Stimulated activated naive CD8-positive, alpha-beta T cell treated with anti-CD3 and anti-CD28 coated beads, Interleukin-15, Interleukin-2, amounts not matched to agents 100 U/mL and 50 U/mL, for 24 hours (primary cell): ENCODE measurements around the gene ZRANB2.
A peak's percentile ranks its signal among the peaks of the same experiment; 100 is the strongest.

Source experiments
- ATAC-seq: fragments of 150-1000 bp; cut with Tn5 transposase; one replicate; pipeline ENCODE4 v1.10.0; 2021
- DNase-seq: peaks from one replicate; pipeline ENCODE4 v3.0.0; 2021

ZRANB2 gene

DNA sequence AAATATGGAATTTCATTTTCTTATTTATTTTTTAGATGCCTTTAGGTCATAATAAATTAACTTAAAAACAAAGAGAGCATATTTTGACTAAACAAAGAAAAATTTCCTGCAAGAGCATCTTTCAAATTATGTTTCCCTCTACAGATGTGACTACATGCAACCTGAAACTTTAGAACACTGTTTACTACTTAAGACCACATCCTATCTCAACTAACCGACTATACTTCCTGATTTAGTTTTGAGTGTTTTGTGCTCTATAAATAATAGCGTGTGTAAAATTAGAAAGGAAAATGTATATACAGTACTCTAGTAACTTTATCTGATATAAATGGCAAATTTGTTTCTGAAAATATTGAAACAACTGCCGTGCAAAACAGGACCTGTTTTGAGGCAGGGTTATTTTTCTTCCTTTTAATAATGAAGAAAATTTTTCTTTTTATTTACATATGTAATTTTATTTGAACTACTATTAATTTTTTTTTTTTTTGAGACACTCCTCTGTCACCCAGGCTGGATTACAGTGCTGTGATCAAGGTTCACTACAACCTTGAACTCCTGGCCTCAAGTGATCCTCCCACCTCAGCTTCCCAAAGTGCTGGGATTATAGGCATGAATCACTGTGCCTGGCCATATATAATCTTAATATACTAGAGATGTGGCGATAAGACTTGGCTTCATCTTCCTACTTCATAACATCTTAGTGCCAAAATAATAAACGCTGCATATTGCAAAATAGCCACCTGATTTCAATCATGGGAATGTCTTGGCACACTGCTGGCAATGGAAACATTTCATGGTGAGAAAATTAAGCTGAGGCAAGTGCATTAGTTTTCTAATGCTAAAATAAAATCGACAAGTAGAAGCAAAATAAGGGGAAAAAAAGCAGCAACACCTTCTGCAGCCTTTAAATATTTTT is 12.3 kb downstream of the ZRANB2 start:
- DNase-seq (no peak), ATAC-seq (no peak)

GRCh38 chr1:71054791-71055190 is 26.0 kb downstream of the ZRANB2 start:
- no peak for DNase-seq
- ATAC-seq: no peak

DNA sequence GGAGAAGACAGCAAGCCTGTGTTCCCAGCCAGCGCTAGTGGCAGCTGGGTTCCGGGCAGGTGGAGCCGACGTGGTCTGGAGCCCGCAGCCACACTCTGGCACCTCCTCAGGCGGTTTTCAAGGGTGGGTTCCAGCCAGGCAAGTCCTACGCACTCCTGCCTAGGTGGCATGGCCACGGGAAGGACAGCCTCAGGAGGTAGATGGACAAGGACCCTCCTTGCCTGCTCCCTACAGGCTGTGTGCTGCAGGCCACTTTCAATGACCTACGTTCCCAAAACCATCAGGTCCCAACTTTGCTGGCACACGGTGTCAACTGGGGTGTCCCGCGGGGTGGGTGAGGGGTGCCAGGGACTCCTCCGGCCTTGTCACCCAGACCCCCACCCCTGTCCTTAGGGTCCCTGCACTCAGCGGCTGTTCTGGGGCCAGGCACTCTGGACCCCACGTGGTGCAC is 26.5 kb downstream of the ZRANB2 start:
- DNase-seq: no peak
- no peak for ATAC-seq

GRCh38 chr1:71053758-71054157 is 27.1 kb downstream of the ZRANB2 start:
- ATAC-seq: no peak
- no peak for DNase-seq

- ATAC-seq (no peak), DNase-seq (no peak)
Observed at GRCh38 chr1:71053146-71053545, 27.7 kb downstream of the ZRANB2 start.

DNA sequence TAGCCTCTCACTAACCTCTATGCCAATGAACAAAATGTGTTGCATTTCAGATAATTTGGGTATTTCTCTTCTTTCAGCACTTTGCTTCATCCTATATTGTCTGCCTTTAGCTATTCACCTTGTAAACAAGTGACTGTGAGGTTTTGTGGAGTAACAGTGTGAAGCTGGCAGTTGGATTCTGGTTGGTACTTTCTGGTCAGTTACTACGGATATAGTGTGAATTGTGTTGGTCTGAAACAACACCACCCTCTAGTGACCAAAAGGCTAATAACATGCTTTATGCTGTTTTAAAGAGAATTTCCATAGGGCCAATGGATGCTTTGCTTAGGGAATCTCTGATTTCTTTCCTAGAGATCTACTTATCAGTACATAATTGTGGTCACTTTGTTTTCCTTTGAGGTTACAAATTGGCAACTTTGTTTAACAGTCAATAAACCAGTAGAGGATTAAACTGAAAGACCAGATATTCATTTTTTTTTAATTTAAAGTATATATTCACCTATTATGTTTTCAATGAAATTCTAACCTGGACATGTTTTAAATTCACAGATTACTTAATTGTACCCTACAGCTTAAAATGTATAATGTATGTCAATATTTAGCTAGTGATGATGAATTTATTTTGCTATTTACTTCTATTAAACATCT is 30.8 kb downstream of the ZRANB2 start:
- DNase-seq (no peak), ATAC-seq (peak; percentile 55)

- peak; percentile 53 for ATAC-seq
- DNase-seq: peak; percentile 64
Observed at GRCh38 chr1:71047635-71048607, 32.9 kb downstream of the ZRANB2 start, which contains the start of gene PTGER3. Gene PTGER3, minus strand, starts transcription at chr1:71047816. Its CDS starts 239 bp downstream, at chr1:71047577.

- peak; percentile 13 for DNase-seq
- ATAC-seq: peak; percentile 33
Observed at GRCh38 chr1:71046891-71047634, 33.8 kb downstream of the ZRANB2 start.

DNA sequence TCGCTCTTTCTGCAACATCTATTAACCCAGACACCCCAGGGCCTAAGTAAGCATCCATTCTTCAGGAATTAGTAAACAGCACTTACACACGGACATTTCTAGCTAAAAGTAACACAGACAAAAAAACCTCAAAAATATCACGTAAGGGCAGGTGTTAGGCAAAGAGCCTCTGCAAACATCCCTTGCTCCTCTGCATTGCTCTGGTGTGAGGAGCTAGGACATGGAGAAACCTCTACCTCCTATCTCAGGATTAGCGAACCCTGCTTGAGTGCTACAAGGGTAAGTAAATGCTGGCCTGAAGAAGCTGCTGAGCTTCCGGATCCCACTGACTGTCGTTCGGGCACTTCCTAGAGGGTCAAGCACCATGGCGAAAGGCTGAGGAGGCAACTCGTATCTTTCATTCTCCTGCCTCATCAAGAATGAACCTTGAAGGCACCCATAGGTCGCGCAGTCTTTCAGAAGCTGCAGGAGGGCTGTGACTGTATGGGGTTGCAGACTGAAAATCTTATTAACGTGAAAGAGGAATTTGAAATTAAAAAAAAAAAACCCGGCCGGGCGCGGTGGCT is 35.3 kb downstream of the ZRANB2 start:
- ATAC-seq: no peak

DNA sequence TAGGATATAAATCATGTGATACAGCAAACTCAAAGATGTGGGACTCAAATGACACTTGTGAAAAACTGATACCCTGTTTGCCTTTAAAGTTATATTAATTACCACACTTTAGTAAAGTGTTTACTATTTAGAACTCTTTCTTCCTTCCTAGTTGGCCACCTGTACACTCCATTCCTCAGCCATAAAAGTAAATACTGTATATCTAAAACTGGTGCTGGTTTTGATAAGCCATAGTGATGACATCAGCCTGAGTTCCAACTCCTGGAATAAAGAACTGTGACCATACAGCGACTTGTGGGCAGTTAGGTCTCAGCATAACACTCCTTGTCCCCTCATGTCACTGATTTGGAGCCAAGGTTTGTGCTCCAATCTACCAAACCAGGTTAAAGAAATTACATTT is 36.0 kb downstream of the ZRANB2 start:
- ATAC-seq: no peak

More for the DNA sequence above, 35.3 kb downstream of the ZRANB2 start:
- no peak for DNase-seq

DNA sequence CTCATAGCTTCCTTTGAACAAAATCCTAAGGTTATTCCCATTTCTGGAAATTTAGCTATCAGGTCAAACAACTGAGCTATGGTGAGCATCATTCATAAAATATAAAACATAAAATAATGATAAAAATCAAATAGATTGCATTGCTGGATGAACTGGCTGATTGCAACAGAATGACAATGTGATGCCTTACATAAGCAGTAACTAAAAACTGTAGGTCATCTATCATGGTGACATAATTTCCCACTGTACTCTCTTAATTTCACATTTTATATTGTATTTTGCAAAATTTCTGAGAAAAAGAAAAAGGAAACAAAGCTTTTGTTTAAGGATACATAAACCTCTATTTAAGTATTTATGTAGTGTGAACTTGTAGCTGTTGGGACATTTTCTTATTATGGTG is 37.8 kb downstream of the ZRANB2 start:
- ATAC-seq: no peak

More for the DNA sequence above, 36.0 kb downstream of the ZRANB2 start:
- DNase-seq: no peak

DNA sequence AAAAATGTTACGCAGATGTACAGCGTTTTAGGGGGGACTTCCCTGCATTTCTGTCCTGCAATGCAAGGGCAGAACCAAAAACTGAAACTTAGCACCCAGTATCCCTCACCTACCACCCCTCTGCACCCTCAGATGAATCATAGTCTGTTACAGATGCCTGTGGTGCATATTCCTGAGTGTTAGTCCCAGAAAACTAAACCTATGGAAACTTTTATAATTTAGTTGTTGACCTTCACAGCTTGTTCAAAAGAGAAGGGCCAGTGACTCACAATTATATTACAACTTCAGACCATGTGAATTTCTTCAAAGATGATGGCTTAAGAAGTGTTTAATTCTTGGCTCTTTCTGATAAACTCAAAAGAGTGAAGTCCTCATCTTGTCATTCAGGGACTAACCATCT is 39.0 kb downstream of the ZRANB2 start:
- ATAC-seq: no peak
- no peak for DNase-seq

More for the DNA sequence above, 37.8 kb downstream of the ZRANB2 start:
- DNase-seq: no peak

DNA sequence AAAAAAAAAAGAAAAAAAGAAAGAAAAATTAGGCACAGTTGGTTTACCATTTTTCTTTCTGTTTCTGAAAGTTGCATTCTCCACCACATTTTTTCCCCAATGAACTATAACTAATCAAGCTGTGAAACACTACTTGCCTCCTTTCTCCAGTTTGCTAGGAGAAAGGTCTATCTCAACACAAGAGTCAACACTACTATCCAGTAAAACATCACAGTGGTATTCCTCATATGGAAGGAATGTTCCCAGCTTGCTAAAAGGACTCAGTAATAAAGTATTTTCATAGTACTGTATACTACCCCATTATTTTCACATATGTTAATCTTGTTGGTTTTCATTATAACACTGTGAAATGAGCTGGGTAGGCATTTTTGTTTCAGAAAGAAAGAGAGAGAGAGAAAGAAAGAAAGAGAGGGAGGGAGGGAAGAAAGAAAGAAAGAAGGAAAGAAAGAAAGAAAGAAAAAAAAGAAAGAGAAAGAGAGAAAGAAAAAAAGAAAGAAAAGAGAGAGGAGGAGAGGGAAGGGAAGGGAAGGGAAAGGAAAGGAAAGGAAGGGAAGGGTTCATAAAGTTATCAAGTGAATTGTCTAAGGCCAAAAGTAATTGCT is 41.1 kb downstream of the ZRANB2 start:
- DNase-seq (no peak), ATAC-seq (no peak)

- DNase-seq: no peak
- no peak for ATAC-seq
Observed at GRCh38 chr1:71038942-71039341, 41.9 kb downstream of the ZRANB2 start.

GRCh38 chr1:71037829-71038620 is 42.8 kb downstream of the ZRANB2 start:
- ATAC-seq (no peak), DNase-seq (no peak)

DNA sequence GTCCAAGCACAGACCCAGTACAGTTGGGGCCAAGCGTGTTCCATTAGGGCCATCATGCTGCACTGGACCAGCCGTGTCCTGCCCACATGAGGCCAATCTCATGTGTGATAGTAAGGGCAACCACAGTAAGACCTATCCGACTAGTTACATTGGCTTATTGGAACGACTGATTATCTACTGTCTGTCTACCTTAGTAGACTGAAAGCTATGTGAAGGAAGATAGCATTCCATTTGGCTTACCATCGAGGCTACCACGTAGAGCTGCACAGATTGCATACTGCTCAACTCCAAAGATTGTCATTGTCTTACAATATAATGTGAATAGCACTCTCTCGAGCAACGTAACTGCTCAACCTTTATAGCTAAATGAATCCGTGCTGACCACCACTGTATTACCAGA is 43.8 kb downstream of the ZRANB2 start:
- ATAC-seq: no peak

DNA sequence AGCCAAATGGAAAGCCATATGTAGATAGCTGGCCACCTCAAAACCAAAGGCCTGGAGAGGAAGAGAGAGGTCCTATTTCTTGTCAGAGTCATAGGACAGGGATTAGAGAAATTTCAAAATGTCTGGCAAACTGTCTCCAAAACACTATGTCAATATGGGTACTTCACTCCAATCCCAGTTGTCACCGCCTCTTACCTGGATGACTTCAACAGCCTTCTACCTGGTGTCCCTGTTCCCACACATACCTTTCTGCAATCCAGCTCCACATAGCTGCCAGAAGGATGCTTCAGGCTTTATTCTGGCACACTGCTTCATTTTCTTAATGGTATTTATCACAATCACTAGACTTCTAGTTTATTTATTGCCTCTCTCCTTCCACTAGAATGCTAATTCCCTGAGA is 47.7 kb downstream of the ZRANB2 start:
- ATAC-seq: no peak

More for the DNA sequence above, 43.8 kb downstream of the ZRANB2 start:
- DNase-seq: no peak

GRCh38 chr1:71031426-71031825 is 49.4 kb downstream of the ZRANB2 start:
- no peak for DNase-seq
- ATAC-seq: no peak

More for the DNA sequence above, 47.7 kb downstream of the ZRANB2 start:
- DNase-seq: no peak

DNA sequence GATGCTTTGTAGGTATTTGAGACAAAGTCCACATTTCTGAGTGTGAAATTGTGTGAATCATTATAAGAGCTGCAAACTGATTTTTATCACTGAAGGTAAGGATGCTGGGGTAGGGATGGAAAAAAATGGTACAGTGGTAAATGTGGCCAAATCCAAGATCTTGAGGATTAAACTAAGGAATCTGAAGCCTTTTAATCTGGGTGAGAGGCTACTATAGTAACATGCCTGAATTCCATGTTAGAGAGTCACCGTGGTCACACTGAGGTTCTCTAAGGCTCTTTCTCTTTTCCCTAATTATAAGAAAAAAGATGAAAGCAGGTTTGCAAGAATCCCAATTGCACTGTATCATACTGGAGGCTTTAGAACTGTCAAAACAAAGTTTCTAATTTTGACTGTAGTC is 50.8 kb downstream of the ZRANB2 start:
- DNase-seq (no peak), ATAC-seq (no peak)

GRCh38 chr1:71028981-71029380 is 51.9 kb downstream of the ZRANB2 start:
- DNase-seq (no peak), ATAC-seq (no peak)
